ENCODE measurements around the gene CAPN15. TPM values are rescaled to one million over a fixed set of nuclear protein-coding genes. Genes with fewer than 3 reads are reported as not detected.

Gene CAPN15
- polyA plus RNA-seq, 5 donors = 13.0 to 39.5 (median 20.8) TPM

DNA sequence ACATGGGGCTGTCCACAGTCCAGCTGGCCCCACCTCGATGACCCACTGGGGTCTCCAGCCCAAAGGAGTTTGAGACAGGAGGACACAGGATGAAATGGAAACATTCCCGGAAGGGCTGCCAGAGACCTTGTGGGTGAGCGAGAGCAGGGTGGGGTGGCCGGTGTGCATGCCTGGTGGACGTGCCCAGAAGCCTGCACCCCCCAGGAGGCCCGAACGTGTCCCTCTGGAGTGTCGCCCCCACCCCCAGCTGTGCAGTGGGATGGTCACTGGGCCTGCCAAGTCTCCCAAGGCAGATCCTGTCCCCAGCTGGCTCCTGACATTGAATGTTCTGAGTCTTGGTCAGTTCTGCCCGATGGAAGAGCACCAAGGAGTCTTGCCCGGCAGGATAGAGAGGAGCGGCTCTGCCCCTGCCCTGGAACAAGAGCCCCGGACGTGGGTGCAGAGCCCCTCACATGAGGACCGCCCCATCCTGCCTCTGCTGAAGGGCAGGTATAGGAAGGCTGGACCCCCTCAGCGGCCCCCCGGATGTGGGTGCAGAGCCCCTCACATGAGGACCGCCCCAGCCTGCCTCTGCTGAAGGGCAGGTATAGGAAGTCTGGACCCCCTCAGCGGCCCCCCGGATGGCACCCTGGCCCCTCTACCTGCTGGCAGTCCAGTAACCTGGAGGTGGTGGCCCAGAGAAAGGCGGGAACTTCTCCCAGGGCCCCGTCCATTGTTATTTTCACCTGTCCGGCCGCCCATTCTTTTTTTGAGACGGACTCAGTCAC lies 3.1 kb upstream of the CAPN15 start:
- DNase-seq = no peak

DNA sequence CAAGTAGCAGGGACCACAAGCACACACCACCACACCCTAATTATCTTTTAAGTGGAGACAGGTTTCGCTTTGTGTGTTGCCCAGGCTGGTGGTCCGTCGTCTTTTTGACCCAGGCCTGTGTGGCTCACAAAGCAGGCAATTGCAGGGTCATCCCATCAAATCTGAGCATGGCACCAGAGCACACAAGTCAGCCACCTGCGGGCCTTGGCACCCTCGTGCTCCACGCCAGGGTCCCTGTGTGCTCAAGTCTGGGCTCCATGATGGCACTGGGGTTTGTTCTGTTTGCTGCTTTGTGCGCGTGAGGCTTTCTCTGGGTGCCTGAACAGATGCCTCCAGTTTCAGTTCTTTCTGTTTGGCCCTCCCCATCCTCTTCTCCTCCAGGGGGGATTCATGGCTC lies 2.4 kb upstream of the CAPN15 start:
- no peak for DNase-seq

DNA sequence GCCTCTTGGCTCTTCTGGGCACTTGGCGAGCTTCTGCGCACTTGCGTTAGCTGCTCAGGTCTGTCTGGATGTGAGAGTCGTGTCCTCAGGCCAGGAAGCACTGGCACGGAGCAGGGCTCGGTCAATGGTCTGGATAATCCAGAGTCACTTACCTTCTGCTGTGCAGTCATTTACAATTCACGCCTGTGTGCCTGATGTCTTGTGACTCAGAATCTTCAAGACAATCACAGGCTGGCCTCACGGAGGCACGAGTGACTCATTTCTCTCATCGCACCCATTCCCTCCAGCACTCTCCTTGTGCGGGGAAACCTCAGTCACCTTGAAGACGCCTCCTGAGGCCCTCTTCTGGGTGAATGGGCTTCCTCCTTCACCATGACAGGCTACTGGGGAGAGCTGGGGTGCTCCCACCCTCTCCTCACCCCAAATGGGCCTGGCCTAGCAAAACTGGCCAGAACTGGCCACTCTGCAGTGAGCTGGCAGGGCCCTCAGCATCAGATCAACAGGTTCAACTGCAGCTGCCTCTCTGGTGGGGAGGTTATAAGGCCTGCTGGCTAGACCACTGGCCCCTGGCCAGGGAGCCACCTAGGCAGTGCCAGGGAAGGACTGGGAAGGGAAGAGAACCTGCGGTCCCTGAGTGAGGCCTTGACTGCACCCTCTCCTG lies 1.9 kb upstream of the CAPN15 start:
- no peak for DNase-seq

DNA sequence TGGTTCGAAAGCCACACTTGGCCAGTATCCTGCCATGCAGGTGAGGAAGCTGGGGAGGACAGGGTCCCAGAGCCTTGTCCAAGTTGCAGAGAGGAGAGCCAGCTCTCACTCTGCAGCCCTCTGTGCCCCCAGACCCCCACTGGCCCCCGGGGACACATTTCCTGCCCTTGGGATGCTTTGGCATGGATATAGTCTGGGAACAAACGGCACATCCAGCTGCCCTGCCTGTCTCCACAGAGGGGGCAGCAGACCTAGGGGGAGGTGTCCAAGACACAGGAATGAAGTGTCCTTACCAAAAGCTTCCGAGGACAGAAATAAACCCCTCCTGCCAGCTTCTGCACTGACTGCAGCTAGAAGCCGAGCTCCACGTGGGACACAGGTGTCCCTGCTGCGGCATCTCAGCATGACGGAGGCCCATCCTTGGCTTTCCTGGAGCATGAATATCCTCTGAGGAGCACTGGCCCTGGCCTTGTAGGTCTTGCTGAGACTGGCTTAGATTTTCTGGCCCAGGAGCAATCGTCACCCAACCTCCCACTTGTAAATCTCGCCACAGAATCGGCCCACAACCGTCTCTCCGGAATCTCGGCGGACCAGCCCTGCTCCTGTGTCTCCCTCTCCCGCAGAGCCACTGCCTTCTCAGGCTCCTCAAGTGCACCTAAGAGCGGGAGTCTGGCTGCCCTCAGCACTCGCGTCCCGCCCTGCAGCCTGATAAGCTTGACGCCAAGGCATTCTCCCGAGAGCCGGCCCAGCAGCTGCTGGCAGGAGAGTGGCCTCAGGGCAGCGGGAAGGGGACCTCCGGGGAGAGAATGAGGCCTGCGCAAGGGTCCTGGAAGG lies 1.1 kb upstream of the CAPN15 start:
- DNase-seq = no peak

DNA sequence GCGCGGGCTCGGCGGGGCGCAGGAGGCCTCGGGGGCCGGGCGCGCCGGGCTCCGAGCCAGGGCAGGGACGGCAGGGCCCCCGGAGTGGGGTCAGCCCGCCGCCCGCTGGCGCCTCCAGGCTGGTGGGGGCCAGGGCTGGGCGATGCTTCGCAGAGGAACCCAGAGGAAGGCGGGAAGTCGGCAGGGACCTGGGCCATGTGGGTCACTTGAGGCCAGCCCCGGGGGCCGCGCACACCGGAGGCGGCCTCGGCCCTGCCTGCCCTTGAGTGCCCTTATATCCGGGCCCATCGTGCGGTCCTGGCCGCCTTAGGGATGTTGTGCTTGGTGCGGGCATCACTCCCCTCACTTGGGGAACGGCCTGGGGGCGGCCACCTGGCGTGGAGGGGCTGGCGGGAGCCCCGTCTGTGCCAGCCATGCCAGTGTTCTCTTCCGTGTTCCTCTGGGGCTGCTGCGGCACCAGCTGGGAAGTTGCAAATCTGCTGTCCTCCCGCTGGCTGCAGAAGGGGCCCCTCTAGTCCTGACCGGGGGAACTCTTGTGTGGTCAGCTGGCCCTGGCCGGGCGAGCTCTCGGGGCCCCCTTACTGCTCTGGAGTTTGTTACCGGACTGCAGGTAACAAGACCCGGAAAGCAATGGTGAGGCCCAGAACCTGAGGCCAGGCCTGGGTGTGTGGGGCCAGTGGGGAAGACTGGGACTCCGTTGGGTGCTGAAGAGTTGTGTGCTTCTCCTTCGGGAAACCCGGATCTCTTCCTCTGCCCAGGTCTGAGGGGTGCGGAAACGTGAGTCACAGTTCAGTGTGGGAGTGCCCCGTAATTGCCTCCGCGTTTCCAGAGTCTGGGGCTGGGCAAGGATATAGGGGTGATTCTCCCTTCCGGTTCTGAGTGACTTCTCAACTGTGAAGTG lies 849 bp downstream of the CAPN15 start:
- DNase-seq = peak in 1 of 2 donors; percentile 15

DNA sequence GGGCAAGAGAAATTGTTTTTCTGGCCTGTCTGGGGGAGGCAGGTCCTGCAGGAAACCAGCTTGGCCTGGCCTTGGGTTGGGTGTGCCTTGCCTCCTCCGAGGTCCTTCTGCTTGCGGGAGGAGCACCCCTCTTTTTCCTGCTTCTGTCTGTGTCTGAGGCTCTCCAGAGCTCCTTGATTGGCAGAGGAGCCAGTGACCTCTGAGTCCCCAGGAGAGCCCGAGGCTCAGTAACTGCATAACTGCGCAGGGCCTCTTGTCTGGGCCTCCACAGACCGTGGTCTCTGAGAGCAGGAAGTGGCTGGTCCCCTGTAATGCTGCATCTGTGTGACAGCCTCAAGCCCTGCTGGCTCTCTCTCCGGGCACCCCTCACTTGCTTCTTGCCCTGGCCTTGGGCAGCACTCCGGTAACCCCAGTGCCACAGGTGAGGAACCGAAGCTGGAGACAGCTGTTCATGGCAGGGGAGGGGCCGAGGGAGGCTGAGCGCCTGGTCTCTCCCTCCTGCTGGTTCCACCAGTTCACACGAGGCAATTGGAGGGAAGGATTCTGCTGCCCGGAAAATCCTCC lies 1.6 kb downstream of the CAPN15 start:
- DNase-seq = no peak

DNA sequence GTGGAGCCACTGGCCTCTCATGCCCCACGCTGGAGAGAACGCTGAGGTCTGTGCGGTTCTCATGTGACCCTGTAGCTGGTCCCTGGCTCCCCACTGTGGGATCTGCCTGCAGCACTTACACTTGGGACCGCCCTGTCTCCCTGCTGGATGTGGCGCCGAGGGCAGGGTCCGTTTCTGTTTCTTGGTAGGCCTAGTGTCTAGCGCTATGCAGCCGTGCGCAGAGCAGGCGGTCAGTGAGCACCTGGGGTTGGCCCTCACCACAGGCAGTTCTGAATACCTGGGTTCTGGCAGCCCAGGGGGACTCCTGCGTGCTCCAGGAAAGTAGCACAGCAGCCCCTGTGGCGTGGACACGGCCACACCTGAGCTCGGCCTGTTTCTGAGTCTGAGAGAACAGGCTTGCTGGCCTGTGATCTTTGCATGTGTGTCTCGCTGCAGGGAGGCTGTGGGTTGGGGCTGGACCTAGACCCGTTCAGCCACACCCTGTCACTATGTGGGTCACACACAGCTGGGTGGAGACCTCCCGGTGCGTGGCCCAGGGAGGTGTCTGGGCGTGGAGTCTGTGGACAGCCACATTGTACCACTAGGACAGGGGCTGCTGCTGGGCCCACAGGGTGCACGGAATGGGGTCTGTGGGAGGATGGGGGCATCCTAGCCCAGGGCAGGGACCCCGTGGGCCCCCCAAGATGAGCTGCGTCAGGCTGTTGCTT lies 2.8 kb downstream of the CAPN15 start:
- no peak for DNase-seq

DNA sequence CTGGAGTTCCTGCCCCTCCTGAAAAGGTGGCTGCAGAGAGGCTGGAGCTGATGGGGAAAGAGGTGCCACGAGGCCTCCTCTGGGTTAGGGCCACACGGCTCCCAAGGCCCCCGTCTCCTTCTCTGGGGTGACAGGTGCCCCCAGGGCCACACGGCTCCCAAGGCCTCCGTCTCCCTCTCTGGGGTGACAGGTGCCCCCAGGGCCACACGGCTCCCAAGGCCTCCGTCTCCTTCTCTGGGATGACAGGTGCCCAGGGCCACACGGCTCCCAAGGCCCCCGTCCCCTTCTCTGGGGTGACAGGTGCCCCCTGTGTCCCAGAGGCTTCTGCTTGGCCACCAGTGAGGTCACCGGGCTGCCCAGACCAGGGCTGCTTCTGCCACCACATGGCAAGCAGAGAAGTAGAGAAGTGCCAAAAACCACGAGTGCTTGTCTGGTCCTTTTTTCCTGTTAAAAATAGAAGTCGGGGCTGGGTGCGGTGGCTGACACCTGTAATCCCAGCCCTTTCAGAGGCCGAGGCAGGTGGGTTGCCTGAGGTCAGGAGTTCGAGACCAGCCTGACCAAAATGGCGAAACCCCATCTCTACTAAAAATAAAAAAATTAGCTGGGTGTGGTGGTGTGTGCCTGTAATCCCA lies 4.1 kb downstream of the CAPN15 start:
- no peak for DNase-seq

DNA sequence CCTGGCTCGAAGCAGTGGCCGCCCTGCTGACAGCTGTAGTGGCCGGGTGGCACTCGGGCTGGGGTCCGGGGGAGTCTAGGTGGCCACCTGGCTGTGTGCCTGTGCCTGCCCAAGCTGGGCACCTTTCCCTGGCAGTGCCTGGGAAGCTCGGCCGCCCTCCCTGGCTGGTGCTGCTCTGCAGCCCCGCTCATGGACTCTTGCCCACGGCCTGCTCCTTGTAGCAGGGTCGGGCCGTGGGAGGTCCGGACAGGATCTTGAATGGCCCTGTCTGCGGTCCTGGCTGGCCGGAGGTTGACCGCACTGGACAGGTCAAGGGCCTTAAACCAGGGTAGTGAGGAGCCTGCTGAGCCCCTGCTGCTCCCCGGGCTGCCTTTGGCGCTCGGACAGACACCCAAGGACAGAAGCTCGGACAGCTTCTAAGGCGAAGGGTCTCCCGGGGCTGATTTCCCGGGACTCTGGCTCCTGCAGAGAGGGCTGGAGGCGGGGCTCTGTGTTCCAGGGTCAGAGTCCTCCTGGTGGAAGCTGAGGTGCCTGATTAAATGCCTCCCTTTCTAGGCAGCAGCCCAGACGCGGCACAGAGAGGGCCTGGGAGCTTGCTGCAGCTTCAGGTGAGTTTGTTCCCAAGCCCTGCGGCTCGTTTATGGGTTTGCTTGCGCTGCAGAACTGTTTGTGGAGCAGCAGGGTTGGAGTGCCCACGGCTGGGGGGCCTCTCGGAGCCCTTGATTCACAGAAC lies 6.0 kb downstream of the CAPN15 start:
- DNase-seq = no peak

DNA sequence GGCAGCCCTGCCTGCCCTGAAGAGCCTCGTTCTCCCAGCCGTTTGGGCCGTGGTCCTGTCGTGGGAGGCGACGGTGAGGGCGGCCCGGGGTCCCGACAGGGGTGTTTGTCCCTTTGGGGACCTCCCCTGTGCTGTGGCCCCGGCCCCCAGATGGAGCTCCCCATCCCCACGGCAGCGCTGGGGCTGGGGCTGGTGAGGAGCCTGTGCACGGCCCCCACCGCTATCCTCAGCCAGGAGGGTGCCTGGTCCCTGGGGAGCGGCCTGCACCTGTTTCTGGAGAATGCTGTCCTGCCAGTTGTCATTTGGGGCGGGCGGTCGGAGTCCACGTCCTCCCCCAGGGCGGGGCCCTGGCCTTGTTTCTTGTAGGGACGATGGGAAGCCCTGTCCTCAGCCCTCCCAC lies 6.6 kb downstream of the CAPN15 start:
- DNase-seq = no peak

DNA sequence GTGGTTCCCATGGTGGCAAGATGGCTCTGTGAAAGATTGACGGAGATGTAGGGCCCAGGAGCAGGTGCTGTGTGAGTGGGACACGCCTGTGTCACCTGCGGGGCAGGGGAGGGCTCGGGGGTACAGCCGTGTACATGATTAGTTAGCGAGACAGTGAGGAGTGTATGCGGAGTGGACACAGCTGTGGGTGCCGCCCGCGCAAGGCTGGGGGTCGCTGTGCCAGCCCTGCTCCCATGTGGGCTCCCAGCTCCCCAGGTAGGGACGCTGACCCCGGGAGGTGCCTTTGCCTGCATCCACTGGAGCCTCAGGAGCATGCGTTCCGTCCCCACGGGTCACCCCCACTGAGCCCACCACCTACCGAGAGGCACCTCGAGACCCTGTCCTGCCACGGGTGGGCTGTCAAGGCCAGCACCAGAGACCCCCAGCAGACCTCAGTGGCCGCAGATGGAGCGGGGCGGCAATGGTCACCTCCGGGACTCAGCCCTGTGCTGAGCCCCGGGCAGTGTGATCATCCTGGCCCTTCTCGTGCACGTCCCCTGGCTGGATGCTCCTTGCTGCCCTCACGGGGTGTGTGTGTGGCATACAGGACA lies 7.4 kb downstream of the CAPN15 start:
- DNase-seq = no peak

DNA sequence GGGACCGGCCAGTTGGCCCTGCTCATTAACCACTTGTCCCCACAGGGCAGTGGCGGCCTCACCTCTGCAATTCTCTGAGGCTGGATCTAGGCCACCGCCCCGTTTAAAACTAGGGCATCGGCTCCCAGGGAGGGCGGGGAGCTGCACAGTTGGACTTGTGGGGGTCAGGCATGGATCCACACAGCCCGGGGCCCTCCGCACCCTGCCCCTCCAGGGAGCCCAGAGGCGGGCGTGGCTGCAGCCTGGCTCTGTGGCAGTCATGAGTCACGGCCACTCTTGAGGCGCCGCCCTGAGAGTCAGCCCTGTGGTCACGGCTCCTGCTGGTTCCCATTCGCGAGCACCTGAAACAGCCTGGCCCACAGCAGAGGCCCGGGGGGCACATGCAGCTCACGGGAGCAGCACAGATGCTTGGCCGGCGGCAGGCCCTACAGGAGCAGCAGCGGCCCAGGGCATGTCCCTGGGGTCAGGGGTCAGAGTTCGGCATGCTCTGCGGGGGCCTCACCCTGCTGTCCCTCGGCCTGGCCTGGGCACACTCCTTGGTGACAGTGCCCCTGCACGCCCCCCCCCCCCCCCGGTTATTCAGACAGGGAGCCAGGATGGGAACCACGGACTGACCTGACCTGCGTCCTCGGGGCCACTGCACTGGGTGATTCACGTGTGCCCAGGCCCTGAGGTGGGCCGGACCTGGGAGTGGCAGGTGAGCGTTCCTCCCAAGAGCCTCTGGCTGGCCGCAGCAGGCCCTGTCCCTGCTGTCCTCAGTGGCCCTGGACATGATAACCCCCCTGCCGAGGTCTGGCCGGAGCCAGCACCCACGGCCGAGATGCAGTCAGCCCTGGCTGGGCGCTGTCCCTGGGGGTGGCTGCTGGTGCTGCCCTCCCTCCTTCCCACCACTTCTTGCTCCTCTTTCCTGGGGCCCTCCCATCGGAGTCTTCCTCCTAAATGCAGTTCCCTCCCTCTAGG lies 8.2 kb downstream of the CAPN15 start:
- DNase-seq = no peak

DNA sequence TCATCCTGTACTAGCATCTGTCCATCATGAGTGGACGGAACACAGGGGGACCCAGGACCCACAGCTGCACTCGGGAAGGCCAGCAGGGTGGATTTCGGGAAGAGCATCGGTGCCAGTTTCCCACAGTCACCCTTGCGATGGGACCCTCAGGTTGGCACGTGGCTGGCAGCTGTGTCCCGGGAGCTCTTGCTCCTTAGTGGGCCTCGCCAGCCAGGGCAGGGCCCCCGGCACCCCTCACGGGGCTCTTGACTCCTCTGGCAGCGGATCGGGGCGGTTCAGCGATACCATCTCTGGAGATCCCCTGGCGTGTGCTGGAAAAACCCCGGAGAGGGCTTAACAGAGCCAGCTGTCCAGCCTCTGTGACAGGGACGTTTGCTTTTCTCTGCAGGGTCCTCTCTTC lies 9.2 kb downstream of the CAPN15 start:
- DNase-seq = no peak

DNA sequence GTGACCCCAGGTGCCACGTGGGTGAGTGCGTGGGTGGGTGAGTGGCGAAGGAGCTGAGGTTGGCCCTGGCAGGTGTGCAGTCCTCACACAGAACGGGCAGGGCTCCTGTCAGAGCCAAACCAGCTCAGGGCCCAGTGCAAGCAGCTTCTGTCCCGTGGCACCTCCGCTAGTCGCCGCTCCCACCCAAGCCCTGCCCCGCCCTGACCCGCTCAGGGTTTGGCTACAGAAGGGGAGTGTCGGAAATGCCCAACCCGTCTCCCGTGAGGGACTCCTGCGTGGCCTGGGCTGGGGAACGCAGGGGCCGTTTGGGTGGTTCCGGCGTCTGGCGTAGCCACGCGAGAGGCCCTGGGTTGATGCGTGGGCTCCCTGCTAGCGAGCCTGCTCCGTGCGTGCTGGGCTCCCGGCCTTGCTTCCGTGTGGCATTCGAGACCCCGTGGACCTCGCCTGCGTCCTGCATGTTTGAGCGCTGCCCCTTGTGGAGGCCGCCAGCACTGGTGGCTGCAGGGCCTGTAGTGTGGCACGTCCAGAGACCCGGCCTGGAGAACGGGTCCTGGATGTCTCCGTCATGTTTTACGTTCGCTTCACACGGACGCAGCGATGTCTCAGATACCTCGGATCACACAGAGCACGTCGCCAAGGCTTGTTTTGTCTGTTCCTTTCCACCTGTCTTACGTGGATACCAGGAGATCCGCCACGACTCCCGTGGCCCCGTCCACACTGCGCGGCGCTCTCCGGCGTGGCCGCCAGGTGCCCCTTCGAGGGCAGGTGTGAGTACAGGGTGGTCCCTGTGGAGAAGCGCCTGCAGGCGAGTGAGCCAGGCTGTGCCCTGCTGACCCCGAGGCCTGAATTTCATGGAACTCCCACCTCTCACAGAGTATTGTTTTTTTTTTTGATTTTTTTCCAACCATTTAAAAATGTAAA lies 10.2 kb downstream of the CAPN15 start:
- no peak for DNase-seq

DNA sequence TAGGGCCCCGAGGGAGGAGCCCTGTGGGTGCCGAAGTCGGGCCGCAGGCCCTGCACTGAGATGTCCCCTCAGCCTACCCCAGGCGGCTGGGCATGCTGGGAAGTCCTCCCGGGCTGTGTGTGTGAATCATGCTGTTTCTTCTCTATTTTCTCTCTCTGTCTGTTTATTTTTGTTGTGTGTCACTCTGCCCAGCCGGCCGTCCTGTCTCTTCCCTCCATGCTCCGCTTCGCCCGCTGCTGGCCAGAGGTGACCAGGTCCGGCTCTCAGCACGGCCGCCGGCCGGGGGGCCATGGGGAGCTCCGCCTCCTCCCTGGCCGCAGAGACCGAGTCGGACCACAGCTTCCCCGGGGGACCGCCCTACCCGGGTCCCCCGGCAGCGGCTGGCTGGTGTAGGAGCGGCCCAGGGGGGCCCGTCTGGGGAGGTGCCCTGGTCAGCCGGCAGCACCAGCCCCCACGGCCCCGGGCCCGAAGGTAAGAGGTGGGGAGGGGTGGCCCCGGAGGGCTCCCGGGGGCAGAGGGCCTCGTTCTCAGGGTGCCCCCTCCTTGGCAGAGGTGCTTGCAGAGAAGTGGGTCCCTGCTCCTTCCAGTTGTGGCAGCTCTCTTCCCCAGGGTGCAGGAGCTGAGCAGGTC lies 12.5 kb downstream of the CAPN15 start:
- no peak for DNase-seq
